ENCODE measurements around the gene ZDHHC14. TPM values are rescaled to one million over a fixed set of nuclear protein-coding genes. Genes with fewer than 3 reads are reported as not detected.
A peak's percentile ranks its signal among the peaks of the same experiment; 100 is the strongest.

Gene ZDHHC14
- total RNA-seq, 1 experiment from 2014 or later: 3.2 TPM

GRCh38 chr6:157647261-157647915, 266.4 kb downstream of the ZDHHC14 start:
- no peak overlapping the region for H3K27ac Mint-ChIP-seq (ENCODE audit: low read depth, unreplicated experiment)
- TF ChIP-seq CTCF (IDR thresholded peaks at IDR 0.05; ENCODE audit: unreplicated experiment): no peak
- H3K36me3 Mint-ChIP-seq (ENCODE audit: insufficient read depth, unreplicated experiment): no peaks in the 10 kb centered on the region
- CTCF ChIA-PET: interaction anchor here (0.6 to 1.2 kb wide), 7 partner anchors 19 to 336 kb away, joined by 3 to 6 read pairs (median 4); no protein-coding TSS in a partner anchor
- DNase-seq (ENCODE audit: unreplicated experiment): no peak
- no peak overlapping the region for H3K4me3 Mint-ChIP-seq (ENCODE audit: unreplicated experiment)
- intact Hi-C loops (cut with micrococcal nuclease): no loop called here
- H3K4me1 Mint-ChIP-seq (ENCODE audit: insufficient read depth, unreplicated experiment): peaks cover 7% of the 10 kb centered on the region
- H3K9me3 Mint-ChIP-seq (ENCODE audit: unreplicated experiment): no peaks in the 10 kb centered on the region
- POLR2A ChIA-PET: interaction anchor here (1.1 kb wide), 1 partner anchor 26 kb away, joined by 3 read pairs; no protein-coding TSS in a partner anchor
- no peaks in the 10 kb centered on the region for H3K27me3 Mint-ChIP-seq (ENCODE audit: insufficient read depth, unreplicated experiment)
- no TSS peak for BruUV-seq (replicated peaks)

GRCh38 chr6:157648561-157648960, 267.6 kb downstream of the ZDHHC14 start:
- Mint-ChIP-seq H3K36me3 (ENCODE audit: insufficient read depth, unreplicated experiment) (no peaks in the 10 kb centered on the region), H3K4me3 (ENCODE audit: unreplicated experiment) (no peak overlapping the region), H3K9me3 (ENCODE audit: unreplicated experiment) (no peaks in the 10 kb centered on the region), H3K27me3 (ENCODE audit: insufficient read depth, unreplicated experiment) (no peaks in the 10 kb centered on the region), H3K4me1 (ENCODE audit: insufficient read depth, unreplicated experiment) (peaks cover 7% of the 10 kb centered on the region), H3K27ac (ENCODE audit: low read depth, unreplicated experiment) (no peak overlapping the region)
- ChIA-PET POLR2A (interaction anchor here (0.7 to 1.1 kb wide), 2 partner anchors 18 to 27 kb away, joined by 3 to 5 read pairs; no protein-coding TSS in a partner anchor), CTCF (interaction anchor here (0.6 to 1.2 kb wide), 3 partner anchors 18 to 108 kb away, joined by 3 to 4 read pairs (median 3); no protein-coding TSS in a partner anchor)
- DNase-seq (ENCODE audit: unreplicated experiment): peak; percentile 51
- no peak for TF ChIP-seq CTCF (IDR thresholded peaks at IDR 0.05; ENCODE audit: unreplicated experiment)
- no TSS peak for BruUV-seq (replicated peaks)
- intact Hi-C loops (cut with micrococcal nuclease): no loop called here

- no peak overlapping the region for H3K27ac Mint-ChIP-seq (ENCODE audit: low read depth, unreplicated experiment)
- peaks cover 7% of the 10 kb centered on the region for H3K4me1 Mint-ChIP-seq (ENCODE audit: insufficient read depth, unreplicated experiment)
- H3K4me3 Mint-ChIP-seq (ENCODE audit: unreplicated experiment): no peak overlapping the region
- BruUV-seq (replicated peaks): no TSS peak
- ChIA-PET POLR2A (no interaction called here), CTCF (interaction anchor here (0.7 to 0.9 kb wide), 2 partner anchors 17 to 333 kb away, joined by 3 read pairs; no protein-coding TSS in a partner anchor)
- no peaks in the 10 kb centered on the region for H3K36me3 Mint-ChIP-seq (ENCODE audit: insufficient read depth, unreplicated experiment)
- intact Hi-C loops (cut with micrococcal nuclease): no loop called here
- H3K9me3 Mint-ChIP-seq (ENCODE audit: unreplicated experiment): no peaks in the 10 kb centered on the region
- DNase-seq (ENCODE audit: unreplicated experiment): no peak
- no peaks in the 10 kb centered on the region for H3K27me3 Mint-ChIP-seq (ENCODE audit: insufficient read depth, unreplicated experiment)
- TF ChIP-seq CTCF (IDR thresholded peaks at IDR 0.05; ENCODE audit: unreplicated experiment): no peak
Measured at GRCh38 chr6:157649311-157650260, 268.6 kb downstream of the ZDHHC14 start.

GRCh38 chr6:157650261-157650640, 269.3 kb downstream of the ZDHHC14 start:
- Mint-ChIP-seq H3K9me3 (ENCODE audit: unreplicated experiment) (no peaks in the 10 kb centered on the region), H3K4me1 (ENCODE audit: insufficient read depth, unreplicated experiment) (peaks cover 7% of the 10 kb centered on the region), H3K27me3 (ENCODE audit: insufficient read depth, unreplicated experiment) (no peaks in the 10 kb centered on the region), H3K4me3 (ENCODE audit: unreplicated experiment) (no peak overlapping the region), H3K36me3 (ENCODE audit: insufficient read depth, unreplicated experiment) (no peaks in the 10 kb centered on the region), H3K27ac (ENCODE audit: low read depth, unreplicated experiment) (no peak overlapping the region)
- ChIA-PET POLR2A (no interaction called here), CTCF (no interaction called here)
- TF ChIP-seq CTCF (IDR thresholded peaks at IDR 0.05; ENCODE audit: unreplicated experiment): no peak
- intact Hi-C loops (cut with micrococcal nuclease): no loop called here
- DNase-seq (ENCODE audit: unreplicated experiment): no peak
- no TSS peak for BruUV-seq (replicated peaks)

All from MCF 10A (cell line).